HG03097 (cell line): ENCODE measurements around the gene UGT1A6.
"Not testable (repeated sequence)": the region's sequence is repeated elsewhere in the genome, so short reads cannot be mapped to it uniquely, and the experiment has no call there.

ENCODE experiments used
- ATAC-seq: cut with Tn5 transposase; IDR thresholded peaks from one replicate; pipeline ENCODE4 v1.9.1; 2021; ENCODE audit not compliant: unreplicated experiment, low FRiP score

The UGT1A6 gene

GRCh38 chr2:233692648-233693047, at the start of gene UGT1A6:
UGT1A6 (plus strand) TSS chr2:233692890; CDS start chr2:233693005, 115 bp downstream.
- no peak for ATAC-seq

- no peak for ATAC-seq
Measured at GRCh38 chr2:233643128-233643527, 49.6 kb upstream of the UGT1A6 start.

DNA sequence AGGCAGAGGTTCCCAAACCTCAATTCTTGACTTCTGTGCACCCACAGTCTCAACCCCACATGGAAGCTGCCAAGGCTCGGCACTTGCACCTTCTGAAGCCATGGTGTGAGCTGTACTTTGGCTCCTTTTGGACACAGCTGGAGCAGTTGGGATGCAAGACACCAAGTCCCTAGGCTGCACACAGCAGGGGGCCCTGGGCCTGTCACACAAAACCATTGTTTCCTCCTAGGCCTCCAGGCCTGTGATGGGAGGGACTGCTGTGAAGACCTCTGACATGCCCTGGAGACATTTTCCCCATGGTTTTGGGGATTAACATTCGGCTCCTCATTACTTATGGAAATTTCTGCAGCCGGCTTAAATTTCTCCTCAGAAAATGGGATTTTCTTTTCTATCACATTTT, 46.7 kb upstream of the UGT1A6 start:
- not testable (repeated sequence) for ATAC-seq

DNA sequence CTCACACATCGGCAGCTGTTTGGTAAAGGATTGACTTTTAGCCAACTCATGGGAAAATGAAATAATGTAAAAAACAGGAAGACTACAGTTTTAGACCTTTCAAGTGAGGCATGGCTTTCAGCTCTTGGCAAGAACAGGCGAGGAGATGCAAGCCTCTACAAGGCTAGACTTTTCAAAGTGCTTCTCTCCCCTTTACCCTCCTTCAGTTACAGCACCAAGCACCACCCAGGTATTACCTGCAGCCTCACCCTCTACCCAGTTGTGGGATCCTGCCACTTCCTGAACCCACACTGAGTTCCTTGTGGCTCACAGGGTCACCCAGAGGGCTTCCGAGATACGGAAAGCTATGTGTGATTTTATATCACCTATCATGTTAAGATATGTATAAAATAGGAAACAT, 41.7 kb upstream of the UGT1A6 start:
- no peak for ATAC-seq

DNA sequence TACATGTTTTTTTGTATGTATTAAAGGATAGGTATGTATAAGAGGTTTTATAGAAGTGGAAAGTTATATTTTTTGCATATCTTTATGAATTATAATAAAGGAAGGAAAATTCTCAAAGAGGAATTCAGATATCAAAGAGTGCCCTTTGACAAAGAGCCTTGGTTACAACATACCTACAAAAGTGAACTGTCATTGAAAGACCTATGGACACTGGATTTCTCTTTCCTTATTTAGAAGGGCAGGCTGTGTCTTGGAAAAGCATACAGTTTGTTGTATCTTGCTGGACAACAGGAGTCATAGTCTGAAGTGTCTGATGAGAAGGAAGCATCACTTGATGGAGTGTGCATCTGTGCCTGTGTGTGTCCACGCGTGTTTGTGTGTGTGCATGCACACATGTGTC, 41.3 kb upstream of the UGT1A6 start:
- no peak for ATAC-seq

- ATAC-seq = no peak
Measured at GRCh38 chr2:233654501-233654900, 38.2 kb upstream of the UGT1A6 start.

- ATAC-seq = no peak
Measured at GRCh38 chr2:233655043-233655442, 37.6 kb upstream of the UGT1A6 start.

DNA sequence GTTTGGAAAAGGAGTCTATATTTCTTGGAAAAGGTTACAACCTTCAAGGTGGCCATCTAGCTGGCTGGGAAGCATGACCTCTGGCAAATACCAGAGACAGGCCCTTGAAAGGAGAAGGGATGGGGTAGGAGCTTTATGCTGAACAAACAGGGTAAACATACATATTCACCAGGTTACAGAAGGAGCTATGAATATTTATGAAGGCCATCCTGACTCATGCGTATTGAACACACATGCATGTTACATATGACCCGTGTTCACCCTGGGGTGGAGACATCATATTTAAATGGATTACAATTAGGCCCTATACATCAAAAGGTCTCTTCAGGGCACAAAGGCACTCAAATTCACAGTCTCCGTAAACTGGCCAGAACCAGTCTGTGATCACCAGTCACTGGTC, 36.7 kb upstream of the UGT1A6 start:
- ATAC-seq = not testable (repeated sequence)

GRCh38 chr2:233656443-233656842, 36.2 kb upstream of the UGT1A6 start:
- ATAC-seq = no peak

- ATAC-seq = no peak
Measured at GRCh38 chr2:233658610-233659009, 34.1 kb upstream of the UGT1A6 start.

DNA sequence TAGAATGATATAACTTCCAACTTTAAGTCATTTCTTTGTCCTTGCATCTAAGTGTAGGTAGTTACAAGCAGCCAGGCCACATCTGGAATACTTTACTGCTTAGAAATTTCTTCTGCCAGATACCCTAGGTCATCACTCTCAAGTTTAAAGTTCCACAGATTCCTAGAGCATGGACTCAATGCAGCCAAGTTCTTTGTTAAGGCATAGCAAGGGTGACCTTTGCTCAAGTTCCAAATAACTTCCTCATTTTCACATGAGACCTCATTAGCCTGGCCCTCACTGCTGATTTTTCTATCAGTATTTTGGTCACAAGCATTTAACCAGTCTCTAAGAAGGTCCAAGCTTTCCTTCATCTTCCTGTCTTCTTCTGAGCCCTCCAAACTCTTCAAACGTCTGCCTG, 28.8 kb upstream of the UGT1A6 start:
- ATAC-seq = no peak

DNA sequence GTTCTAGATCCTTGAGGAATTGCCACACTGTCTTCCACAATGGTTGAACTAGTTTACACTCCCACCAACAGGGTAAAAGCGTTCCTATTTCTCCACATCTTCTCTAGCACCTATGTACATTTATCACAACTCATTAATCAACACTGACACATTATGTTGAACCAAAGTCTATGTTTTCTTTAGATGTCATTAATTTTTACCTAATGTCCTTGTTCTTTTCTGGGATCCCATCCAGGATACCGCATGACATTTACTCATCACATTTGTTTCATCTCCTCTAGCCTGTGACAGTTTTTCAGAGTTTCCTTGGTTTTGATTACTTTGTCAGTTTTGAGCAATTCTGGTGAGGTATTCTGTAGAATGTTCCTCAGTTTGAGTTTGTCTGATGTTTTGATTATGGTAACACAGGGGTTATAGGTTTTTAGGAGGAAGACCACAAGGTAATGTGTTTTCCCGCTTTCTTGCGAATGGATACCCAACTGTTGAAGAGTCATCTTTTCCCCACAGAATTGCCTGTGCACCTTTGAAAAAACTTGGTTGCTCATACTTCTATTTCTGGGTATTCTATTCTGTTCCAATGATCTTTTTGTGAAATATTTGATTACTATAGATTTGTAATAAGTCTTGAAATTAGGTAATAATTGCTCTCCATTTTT, 24.0 kb upstream of the UGT1A6 start:
- ATAC-seq = no peak

GRCh38 chr2:233671290-233672161, 21.2 kb upstream of the UGT1A6 start, which contains the start of gene UGT1A9:
UGT1A9 (plus strand) TSS chr2:233671898; CDS start chr2:233671935, 37 bp downstream.
- no peak for ATAC-seq

- ATAC-seq = no peak
Measured at GRCh38 chr2:233672886-233673285, 19.8 kb upstream of the UGT1A6 start.

DNA sequence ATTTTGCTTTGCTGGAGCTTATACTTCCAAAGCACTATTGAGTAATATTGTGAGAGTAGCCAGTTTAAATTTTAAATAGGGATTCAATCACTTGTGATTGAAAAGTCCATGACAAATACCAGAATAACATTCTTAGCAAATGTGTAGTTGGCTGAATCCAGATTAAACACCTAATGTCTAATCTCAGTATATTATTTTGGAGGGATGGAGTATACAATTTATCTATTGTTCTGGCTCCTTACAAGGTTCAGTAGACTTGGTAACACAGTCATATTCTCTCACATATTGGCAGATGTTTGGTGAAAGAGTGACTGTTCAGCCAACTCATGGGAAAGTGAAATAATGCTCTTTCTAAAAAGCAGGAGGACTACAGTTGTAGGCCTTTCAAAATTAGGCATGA, 18.8 kb upstream of the UGT1A6 start:
- no peak for ATAC-seq

GRCh38 chr2:233674314-233674713, 18.4 kb upstream of the UGT1A6 start:
- no peak for ATAC-seq

GRCh38 chr2:233674995-233675394, 17.7 kb upstream of the UGT1A6 start:
- no peak for ATAC-seq

DNA sequence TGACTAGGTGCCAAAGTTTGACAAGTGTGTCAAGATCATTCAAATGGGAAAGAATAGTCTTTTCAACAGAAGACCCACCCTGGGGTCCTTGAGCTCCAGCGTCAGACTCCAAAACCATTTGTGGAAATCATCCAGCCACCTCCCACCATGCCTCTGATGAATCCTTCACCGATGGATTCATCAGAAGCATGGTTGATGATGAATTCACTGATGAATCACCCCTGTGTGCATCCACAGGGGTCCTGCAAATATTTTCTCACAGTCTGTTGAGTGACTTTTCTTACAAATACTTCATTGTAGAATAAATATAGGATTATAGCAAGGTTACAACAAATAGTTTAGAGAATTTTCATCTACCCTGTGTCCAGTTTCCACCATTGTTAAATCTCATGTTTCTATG, 16.6 kb upstream of the UGT1A6 start:
- ATAC-seq = no peak

GRCh38 chr2:233679196-233679595, 13.5 kb upstream of the UGT1A6 start:
- ATAC-seq = no peak

DNA sequence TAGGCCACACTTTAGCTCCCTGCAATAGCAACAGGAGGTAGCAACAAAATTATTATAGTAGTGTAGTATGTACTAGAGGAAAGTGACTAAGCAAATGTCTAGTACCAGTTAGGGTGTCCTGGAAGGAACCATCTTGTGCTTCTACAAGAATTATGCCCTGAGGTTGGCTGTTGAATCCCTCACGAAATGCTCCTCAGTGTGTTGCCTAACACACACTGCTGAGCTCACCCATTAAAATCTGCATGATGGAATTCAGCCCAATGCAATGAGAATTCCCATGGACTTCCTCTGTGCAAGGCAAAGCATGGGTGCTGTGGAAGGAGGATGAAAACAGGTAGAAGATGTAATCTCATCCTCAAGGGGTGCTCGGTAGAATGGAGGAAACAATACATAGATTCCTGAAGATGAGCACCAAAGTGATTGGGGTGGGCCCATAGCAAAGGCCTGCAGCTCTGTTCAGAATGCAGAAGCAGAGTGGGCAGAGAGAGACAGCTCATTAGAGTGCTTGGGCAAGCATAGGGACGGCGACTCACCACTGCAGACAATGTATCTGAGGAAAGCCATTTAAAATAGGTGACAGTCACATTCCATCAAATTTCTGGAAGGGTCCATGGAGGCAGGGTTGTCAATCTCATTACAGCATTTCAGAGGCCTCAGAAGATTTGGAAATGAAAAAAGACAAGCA, 12.2 kb upstream of the UGT1A6 start:
- no peak for ATAC-seq

- ATAC-seq = no peak
Measured at GRCh38 chr2:233681521-233682099, 11.1 kb upstream of the UGT1A6 start, which contains the start of gene UGT1A7. UGT1A7 (plus strand) TSS chr2:233681901; CDS start chr2:233681938, 37 bp downstream.
